Measurements from ENCODE around the gene ZMIZ1.

The ZMIZ1 gene

GRCh38 chr10:79150444-79150754 is 81.6 kb downstream of the ZMIZ1 start:
- DNase-seq (ENCODE audit: low read depth) = no peak

GRCh38 chr10:79152423-79152817 is 83.7 kb downstream of the ZMIZ1 start:
- no peak for DNase-seq (ENCODE audit: low read depth)

GRCh38 chr10:79153745-79154144 is 85.0 kb downstream of the ZMIZ1 start:
- DNase-seq (ENCODE audit: low read depth) = no peak

- DNase-seq (ENCODE audit: low read depth) = no peak
These were observed 86.7 kb downstream of the ZMIZ1 start for GRCh38 chr10:79155301-79156081.

- no peak for DNase-seq (ENCODE audit: low read depth)
These were observed 87.8 kb downstream of the ZMIZ1 start for GRCh38 chr10:79156334-79157274.

- no peak for DNase-seq (ENCODE audit: low read depth)
These were observed 89.2 kb downstream of the ZMIZ1 start for GRCh38 chr10:79158004-79158340.

GRCh38 chr10:79158402-79159097 is 89.8 kb downstream of the ZMIZ1 start:
- no peak for DNase-seq (ENCODE audit: low read depth)

GRCh38 chr10:79159141-79159651 is 90.4 kb downstream of the ZMIZ1 start:
- peak; percentile 81 for DNase-seq (ENCODE audit: low read depth)

GRCh38 chr10:79159785-79160184 is 91.0 kb downstream of the ZMIZ1 start:
- peak; percentile 76 for DNase-seq (ENCODE audit: low read depth)

- no peak for DNase-seq (ENCODE audit: low read depth)
These were observed 91.4 kb downstream of the ZMIZ1 start for GRCh38 chr10:79160191-79160590.

- no peak for DNase-seq (ENCODE audit: low read depth)
These were observed 92.8 kb downstream of the ZMIZ1 start for GRCh38 chr10:79161557-79161956.

GRCh38 chr10:79162022-79162421 is 93.3 kb downstream of the ZMIZ1 start:
- no peak for DNase-seq (ENCODE audit: low read depth)

- DNase-seq (ENCODE audit: low read depth) = no peak
These were observed 94.3 kb downstream of the ZMIZ1 start for GRCh38 chr10:79162861-79163665.

- DNase-seq (ENCODE audit: low read depth) = no peak
These were observed 94.9 kb downstream of the ZMIZ1 start for GRCh38 chr10:79163666-79163975.

- no peak for DNase-seq (ENCODE audit: low read depth)
These were observed 95.3 kb downstream of the ZMIZ1 start for GRCh38 chr10:79164075-79164474.

- DNase-seq (ENCODE audit: low read depth) = no peak
These were observed 96.5 kb downstream of the ZMIZ1 start for GRCh38 chr10:79165070-79165778.

- DNase-seq (ENCODE audit: low read depth) = no peak
These were observed 97.6 kb downstream of the ZMIZ1 start for GRCh38 chr10:79166312-79166721.

- DNase-seq (ENCODE audit: low read depth) = no peak
These were observed 98.0 kb downstream of the ZMIZ1 start for GRCh38 chr10:79166741-79167140.

GRCh38 chr10:79167537-79167936 is 98.8 kb downstream of the ZMIZ1 start:
- DNase-seq (ENCODE audit: low read depth) = no peak

- no peak for DNase-seq (ENCODE audit: low read depth)
These were observed 99.4 kb downstream of the ZMIZ1 start for GRCh38 chr10:79168210-79168609.

GRCh38 chr10:79170226-79170752 is 101.5 kb downstream of the ZMIZ1 start:
- DNase-seq (ENCODE audit: low read depth) = no peak

Data from stromal cell of bone marrow (primary cell).